ENCODE results near the gene SNX25. TPM values are rescaled to one million over a fixed set of nuclear protein-coding genes. Genes with fewer than 3 reads are reported as not detected.

SNX25 gene
- total and polyA plus RNA-seq, 2 of the 13 experiments (the other 11 are each of a cell fraction or from before 2014, with no cell fraction given), result 23.4 to 23.5 TPM

DNA sequence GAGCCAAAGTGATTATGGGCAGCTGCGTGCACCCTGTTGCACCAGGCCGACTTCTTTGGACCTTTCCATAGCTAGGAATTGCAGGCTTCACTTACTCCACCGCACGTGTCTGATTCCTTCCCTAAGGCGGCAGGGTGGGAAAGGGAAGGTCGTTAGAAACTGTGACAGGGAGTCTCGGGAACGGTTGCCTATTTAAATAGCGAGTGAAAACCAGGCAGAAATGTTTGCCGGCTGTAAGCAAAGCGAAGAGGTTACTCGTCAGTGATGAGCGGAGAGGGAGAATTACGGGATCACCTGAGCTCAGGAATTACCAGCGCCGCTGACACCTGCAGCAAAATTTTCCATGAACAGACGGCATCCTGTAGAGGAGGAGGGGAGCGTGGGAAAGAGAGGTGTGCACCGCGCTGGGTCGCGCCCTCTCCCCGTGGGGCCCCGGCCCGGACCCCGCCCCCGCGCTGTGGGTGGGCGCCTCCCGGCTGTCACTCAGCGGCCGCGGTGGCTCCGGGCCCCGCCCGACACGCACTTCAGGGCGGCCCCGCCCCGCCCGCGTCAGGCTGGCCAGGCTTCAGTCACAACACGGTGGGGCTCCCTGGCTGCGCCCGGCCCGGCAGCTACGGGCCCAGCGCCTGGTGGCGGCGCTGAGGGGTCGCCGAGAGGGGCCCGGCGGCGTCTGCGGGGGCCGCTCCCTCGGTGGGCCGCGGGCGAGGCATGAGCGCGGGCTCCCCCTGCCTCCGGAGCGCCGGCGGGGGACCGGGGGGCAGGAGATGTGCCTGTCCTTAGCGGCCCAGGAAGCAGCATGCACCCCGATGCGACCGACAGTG lies at the start of gene SNX25 (continued):
- TF ChIP-seq, protein P1, sequence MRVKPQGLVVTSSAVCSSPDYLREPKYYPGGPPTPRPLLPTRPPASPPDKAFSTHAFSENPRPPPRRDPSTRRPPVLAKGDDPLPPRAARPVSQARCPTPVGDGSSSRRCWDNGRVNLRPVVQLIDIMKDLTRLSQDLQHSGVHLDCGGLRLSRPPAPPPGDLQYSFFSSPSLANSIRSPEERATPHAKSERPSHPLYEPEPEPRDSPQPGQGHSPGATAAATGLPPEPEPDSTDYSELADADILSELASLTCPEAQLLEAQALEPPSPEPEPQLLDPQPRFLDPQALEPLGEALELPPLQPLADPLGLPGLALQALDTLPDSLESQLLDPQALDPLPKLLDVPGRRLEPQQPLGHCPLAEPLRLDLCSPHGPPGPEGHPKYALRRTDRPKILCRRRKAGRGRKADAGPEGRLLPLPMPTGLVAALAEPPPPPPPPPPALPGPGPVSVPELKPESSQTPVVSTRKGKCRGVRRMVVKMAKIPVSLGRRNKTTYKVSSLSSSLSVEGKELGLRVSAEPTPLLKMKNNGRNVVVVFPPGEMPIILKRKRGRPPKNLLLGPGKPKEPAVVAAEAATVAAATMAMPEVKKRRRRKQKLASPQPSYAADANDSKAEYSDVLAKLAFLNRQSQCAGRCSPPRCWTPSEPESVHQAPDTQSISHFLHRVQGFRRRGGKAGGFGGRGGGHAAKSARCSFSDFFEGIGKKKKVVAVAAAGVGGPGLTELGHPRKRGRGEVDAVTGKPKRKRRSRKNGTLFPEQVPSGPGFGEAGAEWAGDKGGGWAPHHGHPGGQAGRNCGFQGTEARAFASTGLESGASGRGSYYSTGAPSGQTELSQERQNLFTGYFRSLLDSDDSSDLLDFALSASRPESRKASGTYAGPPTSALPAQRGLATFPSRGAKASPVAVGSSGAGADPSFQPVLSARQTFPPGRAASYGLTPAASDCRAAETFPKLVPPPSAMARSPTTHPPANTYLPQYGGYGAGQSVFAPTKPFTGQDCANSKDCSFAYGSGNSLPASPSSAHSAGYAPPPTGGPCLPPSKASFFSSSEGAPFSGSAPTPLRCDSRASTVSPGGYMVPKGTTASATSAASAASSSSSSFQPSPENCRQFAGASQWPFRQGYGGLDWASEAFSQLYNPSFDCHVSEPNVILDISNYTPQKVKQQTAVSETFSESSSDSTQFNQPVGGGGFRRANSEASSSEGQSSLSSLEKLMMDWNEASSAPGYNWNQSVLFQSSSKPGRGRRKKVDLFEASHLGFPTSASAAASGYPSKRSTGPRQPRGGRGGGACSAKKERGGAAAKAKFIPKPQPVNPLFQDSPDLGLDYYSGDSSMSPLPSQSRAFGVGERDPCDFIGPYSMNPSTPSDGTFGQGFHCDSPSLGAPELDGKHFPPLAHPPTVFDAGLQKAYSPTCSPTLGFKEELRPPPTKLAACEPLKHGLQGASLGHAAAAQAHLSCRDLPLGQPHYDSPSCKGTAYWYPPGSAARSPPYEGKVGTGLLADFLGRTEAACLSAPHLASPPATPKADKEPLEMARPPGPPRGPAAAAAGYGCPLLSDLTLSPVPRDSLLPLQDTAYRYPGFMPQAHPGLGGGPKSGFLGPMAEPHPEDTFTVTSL (CRISPR knock-in tag; IDR thresholded peaks at IDR 0.05; ENCODE audit: borderline replicate concordance), result no peak
- peak in 1 of 2 experiments; percentile 69; a peak in 1 of 4 replicates for TF ChIP-seq KLF16 (CRISPR knock-in tag; IDR thresholded peaks at IDR 0.05)
- peak; percentile 80 for TF ChIP-seq SKI (IDR thresholded peaks at IDR 0.05; ENCODE audit: partially characterized antibody)
- peak; percentile 21; the same call in 1 of the 2 replicates for TF ChIP-seq KMT2B (CRISPR knock-in tag; IDR thresholded peaks at IDR 0.05)
- peak; percentile 71; the same call in 1 of the 2 replicates for TF ChIP-seq SAFB2 (CRISPR knock-in tag; IDR thresholded peaks at IDR 0.05; ENCODE audit: borderline replicate concordance, low read depth)
- no peak for TF ChIP-seq SATB2 (CRISPR knock-in tag; IDR thresholded peaks at IDR 0.05)
- TF ChIP-seq RARA (CRISPR knock-in tag; IDR thresholded peaks at IDR 0.05), result peak; percentile 53; the same call in 1 of the 2 replicates
- TF ChIP-seq HNRNPK (IDR thresholded peaks at IDR 0.05; ENCODE audit: low read depth, low read length, poor library complexity, severe bottlenecking), result no peak
- peak; percentile 56; the same call in 1 of the 2 replicates for TF ChIP-seq MED1 (CRISPR knock-in tag; IDR thresholded peaks at IDR 0.05)
- peak; percentile 86; the same call in 1 of the 2 replicates for TF ChIP-seq ZNF329 (CRISPR knock-in tag; IDR thresholded peaks at IDR 0.05; ENCODE audit: low read depth)
- peak; percentile 17; the same call in 1 of the 2 replicates for TF ChIP-seq ZNF12 (CRISPR knock-in tag; IDR thresholded peaks at IDR 0.05)
- TF ChIP-seq SP1 (IDR thresholded peaks at IDR 0.05), result no peak
- TF ChIP-seq SP1 (CRISPR knock-in tag; IDR thresholded peaks at IDR 0.05), result peak; percentile 68
- TF ChIP-seq, protein P2, sequence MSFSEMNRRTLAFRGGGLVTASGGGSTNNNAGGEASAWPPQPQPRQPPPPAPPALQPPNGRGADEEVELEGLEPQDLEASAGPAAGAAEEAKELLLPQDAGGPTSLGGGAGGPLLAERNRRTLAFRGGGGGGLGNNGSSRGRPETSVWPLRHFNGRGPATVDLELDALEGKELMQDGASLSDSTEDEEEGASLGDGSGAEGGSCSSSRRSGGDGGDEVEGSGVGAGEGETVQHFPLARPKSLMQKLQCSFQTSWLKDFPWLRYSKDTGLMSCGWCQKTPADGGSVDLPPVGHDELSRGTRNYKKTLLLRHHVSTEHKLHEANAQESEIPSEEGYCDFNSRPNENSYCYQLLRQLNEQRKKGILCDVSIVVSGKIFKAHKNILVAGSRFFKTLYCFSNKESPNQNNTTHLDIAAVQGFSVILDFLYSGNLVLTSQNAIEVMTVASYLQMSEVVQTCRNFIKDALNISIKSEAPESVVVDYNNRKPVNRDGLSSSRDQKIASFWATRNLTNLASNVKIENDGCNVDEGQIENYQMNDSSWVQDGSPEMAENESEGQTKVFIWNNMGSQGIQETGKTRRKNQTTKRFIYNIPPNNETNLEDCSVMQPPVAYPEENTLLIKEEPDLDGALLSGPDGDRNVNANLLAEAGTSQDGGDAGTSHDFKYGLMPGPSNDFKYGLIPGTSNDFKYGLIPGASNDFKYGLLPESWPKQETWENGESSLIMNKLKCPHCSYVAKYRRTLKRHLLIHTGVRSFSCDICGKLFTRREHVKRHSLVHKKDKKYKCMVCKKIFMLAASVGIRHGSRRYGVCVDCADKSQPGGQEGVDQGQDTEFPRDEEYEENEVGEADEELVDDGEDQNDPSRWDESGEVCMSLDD (CRISPR knock-in tag; IDR thresholded peaks at IDR 0.05; ENCODE audit: borderline replicate concordance), result 0 out of 2 replicates have a peak, but pooled peaks have one; percentile 22
- TF ChIP-seq SPEN (CRISPR knock-in tag; IDR thresholded peaks at IDR 0.05; ENCODE audit: low read depth), result peak; percentile 78
- peak; percentile 13; the same call in 1 of the 2 replicates for TF ChIP-seq KAT8 (CRISPR knock-in tag; IDR thresholded peaks at IDR 0.05)
